ENCODE results near the gene KDM1B. TPM values are rescaled to one million over a fixed set of nuclear protein-coding genes. Genes with fewer than 3 reads are reported as not detected.

The KDM1B gene
- total RNA-seq, 4 donors from 2014 or later, result 14.5 to 29.9 (median 26.0) TPM

- intact Hi-C loops (cut with DNase I; ENCODE audit: low total_unique reads) (no loop called here), in situ Hi-C loops (cut with MboI; ENCODE audit: low sequenced_read_pairs in 4 of 4) (no loop called here)
- Histone ChIP-seq H3K9me3 (no peaks in the 10 kb centered on the region), H3K4me1 (no peaks in the 10 kb centered on the region), H3K27ac (no peak overlapping the region), H3K4me3 (no peak overlapping the region), H3K36me3 (peaks cover 0 to 48% of the 10 kb centered on the region in 2 donors), H3K27me3 (no peaks in the 10 kb centered on the region)
- ATAC-seq, result no peak
- no peak for TF ChIP-seq CTCF (IDR thresholded peaks at IDR 0.05 in 4 of 5, conservative IDR thresholded peaks at IDR 0.05 in 1 of 5)
- TF ChIP-seq POLR2A (IDR thresholded peaks at IDR 0.05), result no peak
- no peak for DNase-seq
These were observed 57.0 kb downstream of the KDM1B start for GRCh38 chr6:18212231-18212630.

GRCh38 chr6:18213439-18213838 lies 58.2 kb downstream of the KDM1B start:
- Histone ChIP-seq H3K36me3 (peaks cover 0 to 48% of the 10 kb centered on the region in 2 donors), H3K4me1 (no peaks in the 10 kb centered on the region), H3K4me3 (no peak overlapping the region), H3K27ac (no peak overlapping the region), H3K27me3 (no peaks in the 10 kb centered on the region), H3K9me3 (no peaks in the 10 kb centered on the region)
- DNase-seq (no peak), ATAC-seq (no peak)
- in situ Hi-C loops (cut with MboI; ENCODE audit: low sequenced_read_pairs in 4 of 4) (no loop called here), intact Hi-C loops (cut with DNase I; ENCODE audit: low total_unique reads) (no loop called here)
- no peak for TF ChIP-seq CTCF (IDR thresholded peaks at IDR 0.05 in 4 of 5, conservative IDR thresholded peaks at IDR 0.05 in 1 of 5)

DNA sequence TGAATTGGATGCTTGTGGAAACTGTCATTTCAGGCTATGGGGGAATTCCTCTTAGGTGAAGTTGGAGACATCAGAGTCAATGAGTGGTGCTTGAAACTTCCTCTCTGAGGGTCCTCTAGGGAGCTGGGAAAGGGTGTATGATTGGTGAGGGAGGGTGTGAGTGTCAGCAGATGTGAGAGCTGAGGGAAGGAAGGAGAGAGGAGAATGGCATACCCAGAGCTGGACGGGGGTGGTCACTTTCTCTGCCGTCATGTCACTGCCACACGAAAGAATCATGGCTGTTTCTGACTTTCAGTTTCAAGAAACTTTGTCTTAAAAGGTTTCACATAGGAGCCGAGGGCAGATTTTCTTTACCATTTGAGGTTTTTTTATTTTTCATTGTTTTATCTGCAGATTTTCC lies 58.8 kb downstream of the KDM1B start:
- intact Hi-C loops (cut with DNase I; ENCODE audit: low total_unique reads), result no loop called here
- H3K4me3 ChIP-seq, result no peak overlapping the region
- DNase-seq (no peak), ATAC-seq (no peak)
- H3K27ac ChIP-seq, result no peak overlapping the region
- no peak for TF ChIP-seq CTCF (IDR thresholded peaks at IDR 0.05 in 4 of 5, conservative IDR thresholded peaks at IDR 0.05 in 1 of 5)
- no peak for TF ChIP-seq POLR2A (IDR thresholded peaks at IDR 0.05)
- H3K4me1 ChIP-seq, result no peaks in the 10 kb centered on the region
- in situ Hi-C loops (cut with MboI; ENCODE audit: low sequenced_read_pairs in 4 of 4), result no loop called here
- H3K27me3 ChIP-seq, result no peaks in the 10 kb centered on the region
- H3K36me3 ChIP-seq, result peaks cover 0 to 48% of the 10 kb centered on the region in 2 donors
- no peaks in the 10 kb centered on the region for H3K9me3 ChIP-seq

GRCh38 chr6:18215436-18215835 lies 60.2 kb downstream of the KDM1B start:
- Histone ChIP-seq H3K4me3 (no peak overlapping the region), H3K9me3 (no peaks in the 10 kb centered on the region), H3K36me3 (peaks cover 0 to 41% of the 10 kb centered on the region in 2 donors), H3K27ac (no peak overlapping the region), H3K27me3 (no peaks in the 10 kb centered on the region), H3K4me1 (no peaks in the 10 kb centered on the region)
- intact Hi-C loops (cut with DNase I; ENCODE audit: low total_unique reads), result loop anchor here (5.0 kb wide), 1 partner anchor 53 kb away; no protein-coding TSS in a partner anchor
- in situ Hi-C loops (cut with MboI; ENCODE audit: low sequenced_read_pairs in 4 of 4), result no loop called here
- no peak for ATAC-seq
- no peak for DNase-seq
- no peak for TF ChIP-seq CTCF (IDR thresholded peaks at IDR 0.05 in 4 of 5, conservative IDR thresholded peaks at IDR 0.05 in 1 of 5)
- TF ChIP-seq POLR2A (IDR thresholded peaks at IDR 0.05), result no peak

- H3K36me3 ChIP-seq, result peaks cover 0 to 33% of the 10 kb centered on the region in 2 donors
- ATAC-seq, result no peak
- H3K4me1 ChIP-seq, result no peaks in the 10 kb centered on the region
- no peak overlapping the region for H3K4me3 ChIP-seq
- H3K27ac ChIP-seq, result no peak overlapping the region
- in situ Hi-C loops (cut with MboI; ENCODE audit: low sequenced_read_pairs in 4 of 4), result no loop called here
- no peak for DNase-seq
- no peaks in the 10 kb centered on the region for H3K27me3 ChIP-seq
- TF ChIP-seq CTCF (IDR thresholded peaks at IDR 0.05 in 4 of 5, conservative IDR thresholded peaks at IDR 0.05 in 1 of 5) (no peak), POLR2A (IDR thresholded peaks at IDR 0.05) (no peak)
- no peaks in the 10 kb centered on the region for H3K9me3 ChIP-seq
- intact Hi-C loops (cut with DNase I; ENCODE audit: low total_unique reads), result loop anchor here (5.0 kb wide), 1 partner anchor 54 kb away; no protein-coding TSS in a partner anchor
These were observed 61.2 kb downstream of the KDM1B start for GRCh38 chr6:18216411-18216810.
